K562 (cell line): ENCODE data around the gene DNAJC18. TPM values are rescaled to one million over a fixed set of nuclear protein-coding genes. Genes with fewer than 3 reads are reported as not detected.

Source experiments
- BRF1 ChIP-seq: IDR thresholded peaks from 3 replicates; pipeline ENCODE4 v1.6.1; 2011; ENCODE audit warnings: borderline replicate concordance, mild to moderate bottlenecking; ENCODE audit not compliant: insufficient read length; ENCODE audit errors: extremely low read depth
- CSDE1 ChIP-seq, 2 experiments: fragments of 450-650 bp; IDR thresholded peaks; 2 replicates each; pipeline ENCODE4 v1.6.1; 2016; ENCODE audit warnings: mild to moderate bottlenecking in 1 of 2
- HNRNPL ChIP-seq: fragments of 200-400 bp; formaldehyde crosslinking; IDR thresholded peaks from 2 replicates; pipeline ENCODE4 v1.6.1; 2017; ENCODE audit warnings: low read depth, mild to moderate bottlenecking, low read length
- KAT7 ChIP-seq: sonication (generic); formaldehyde crosslinking; IDR thresholded peaks from 2 replicates; pipeline ENCODE4 v1.8.0; 2022; ENCODE audit warnings: missing genetic modification reagents, mild to moderate bottlenecking, borderline replicate concordance
- KDM4B ChIP-seq, 2 experiments: fragments of 450-650 bp in 1 of 2; sonication (generic) in 1 of 2; IDR thresholded peaks; 2 replicates each; pipeline ENCODE4 v1.6.1; 2016 to 2017; ENCODE audit warnings: borderline replicate concordance in 2 of 2, antibody characterized with exemption in 1 of 2, low read depth in 1 of 2, mild to moderate bottlenecking in 1 of 2
- KLF6 ChIP-seq: fragments of 250-450 bp; sonication (Bioruptor Pico); IDR thresholded peaks from 2 replicates; pipeline ENCODE4 v1.4.0; 2020; ENCODE audit warnings: mild to moderate bottlenecking, moderate library complexity, borderline replicate concordance
- MBD1 ChIP-seq: fragments of 250-450 bp; sonication (Bioruptor Pico); IDR thresholded peaks from 2 replicates; pipeline ENCODE4 v1.8.0; 2022; ENCODE audit warnings: inconsistent platforms
- MTA1 ChIP-seq: fragments of 450-650 bp; IDR thresholded peaks from 2 replicates; pipeline ENCODE4 v1.6.1; 2017; ENCODE audit warnings: borderline replicate concordance
- POLR2B ChIP-seq: fragments of 450-650 bp; IDR thresholded peaks from 2 replicates; pipeline ENCODE4 v1.6.1; 2018; ENCODE audit warnings: low read depth; ENCODE audit not compliant: partially characterized antibody
- PRMT5 ChIP-seq: sonication (generic); formaldehyde crosslinking; IDR thresholded peaks from 2 replicates; pipeline ENCODE4 v1.5.0; 2020; ENCODE audit warnings: missing genetic modification reagents
- PTRF ChIP-seq: fragments of 450-650 bp; IDR thresholded peaks from 2 replicates; pipeline ENCODE4 v1.6.1; 2016; ENCODE audit warnings: mild to moderate bottlenecking, missing genetic modification characterization, missing compliant biosample characterization
- RBM34 ChIP-seq: fragments of 200-400 bp; formaldehyde crosslinking; IDR thresholded peaks from 2 replicates; pipeline ENCODE4 v1.6.1; 2018; ENCODE audit warnings: low read length, borderline replicate concordance; ENCODE audit not compliant: insufficient read depth
- SAFB ChIP-seq: fragments of 200-400 bp; formaldehyde crosslinking; IDR thresholded peaks from 2 replicates; pipeline ENCODE4 v1.6.1; 2017; ENCODE audit warnings: low read depth, low read length, borderline replicate concordance
- SP2 ChIP-seq: IDR thresholded peaks from 2 replicates; pipeline ENCODE4 v1.6.1; 2011; ENCODE audit warnings: mild to moderate bottlenecking, low read depth, low read length, moderate library complexity; ENCODE audit not compliant: poor library complexity, severe bottlenecking; ENCODE audit errors: extremely low read depth
- SRSF1 ChIP-seq: fragments of 200-400 bp; formaldehyde crosslinking; IDR thresholded peaks from 2 replicates; pipeline ENCODE4 v1.6.1; 2017; ENCODE audit warnings: mild to moderate bottlenecking, low read depth, low read length, moderate library complexity
- TRIM24 ChIP-seq, 2 experiments: fragments of 450-650 bp; IDR thresholded peaks; 2 replicates each; pipeline ENCODE4 v1.6.1; 2016
- ZNF311 ChIP-seq: fragments of 250-450 bp; sonication (Bioruptor Pico); IDR thresholded peaks from 2 replicates; pipeline ENCODE4 v1.4.0; 2020; ENCODE audit warnings: mild to moderate bottlenecking, moderate library complexity
- ZNF445 ChIP-seq: fragments of 250-450 bp; sonication (Bioruptor Pico); IDR thresholded peaks from 2 replicates; pipeline ENCODE4 v1.4.0; 2020; ENCODE audit warnings: low read depth, mild to moderate bottlenecking, moderate library complexity
- polyA plus RNA-seq, 8 experiments: library from polyadenylated mRNA; depleted of rRNA in 4 of 8; stranded (reverse) in 5 of 8; unstranded in 3 of 8; fragments of >200 nt; fragmentation: Nextera tagmentation in 2 of 8; fragmentation: Illumina TruSeq in 1 of 8; extraction: Ambion mirVana in 2 of 8; extraction: Trizol in 1 of 8; gene quantifications; 2 replicates each; pipeline versions ENCODE4 v1.2.1 to v1.2.3, GENCODE V29; 2011 to 2014; ENCODE audit warnings: inconsistent platforms in 1 of 8, missing spikeins in 1 of 8
- total RNA-seq, 7 experiments: library from RNA; depleted of rRNA in 6 of 7; stranded (reverse); fragments of >200 nt in 6 of 7; fragmentation: Illumina TruSeq in 2 of 7; extraction: Trizol in 2 of 7; gene quantifications; 2 replicates each; pipeline versions ENCODE4 v1.2.1 to v1.2.3, GENCODE V29; 2011 to 2021; ENCODE audit warnings: low replicate concordance in 1 of 7
- TF ChIP-seq, protein P1 (sequence below): fragments of 450-650 bp; IDR thresholded peaks from 2 replicates; pipeline ENCODE4 v1.7.1; 2018; ENCODE audit warnings: mild to moderate bottlenecking, low read depth; ENCODE audit not compliant: partially characterized antibody
- TF ChIP-seq, protein P2 (sequence below): sonication (generic); formaldehyde crosslinking; IDR thresholded peaks from 2 replicates; pipeline ENCODE4 v1.8.0; 2022; ENCODE audit warnings: mild to moderate bottlenecking, missing genetic modification reagents, borderline replicate concordance

DNAJC18 gene
- total and polyA plus RNA-seq, 9 of the 15 experiments (the other 6 are each of a cell fraction or from before 2014, with no cell fraction given) = 1.5 to 13.3 (median 7.5) TPM

GRCh38 chr5:139482050-139482889, 42.9 kb upstream of the DNAJC18 start, which contains the start of gene STING1 (continued):
- TF ChIP-seq ZNF445 (no peak; the same call in 1 of the 2 replicates), SRSF1 (no peak), PRMT5 (CRISPR knock-in tag) (no peak), BRF1 (no peak), KLF6 (peak; percentile 77), MBD1 (CRISPR knock-in tag) (no peak), PTRF (tag) (peak; percentile 40), KAT7 (CRISPR knock-in tag) (no peak), ZNF311 (CRISPR knock-in tag) (peak; percentile 72; the same call in 1 of the 2 replicates), CSDE1 (IDR thresholded peaks at IDR 0.05) (no peak), POLR2B (peak; percentile 58), MTA1 (no peak), RBM34 (no peak), TRIM24 (IDR thresholded peaks at IDR 0.05) (peak in 1 of 2 experiments; percentile 51; a peak in 1 of 4 replicates), SP2 (no peak), HNRNPL (no peak), KDM4B (IDR thresholded peaks at IDR 0.05; ENCODE audit: borderline replicate concordance in 2 of 2, low read depth in 1 of 2) (0 out of 4 replicates have a peak, but pooled peaks of 1 of the 2 experiments have one; percentile 81), SAFB (no peak)
- TF ChIP-seq, protein P1, sequence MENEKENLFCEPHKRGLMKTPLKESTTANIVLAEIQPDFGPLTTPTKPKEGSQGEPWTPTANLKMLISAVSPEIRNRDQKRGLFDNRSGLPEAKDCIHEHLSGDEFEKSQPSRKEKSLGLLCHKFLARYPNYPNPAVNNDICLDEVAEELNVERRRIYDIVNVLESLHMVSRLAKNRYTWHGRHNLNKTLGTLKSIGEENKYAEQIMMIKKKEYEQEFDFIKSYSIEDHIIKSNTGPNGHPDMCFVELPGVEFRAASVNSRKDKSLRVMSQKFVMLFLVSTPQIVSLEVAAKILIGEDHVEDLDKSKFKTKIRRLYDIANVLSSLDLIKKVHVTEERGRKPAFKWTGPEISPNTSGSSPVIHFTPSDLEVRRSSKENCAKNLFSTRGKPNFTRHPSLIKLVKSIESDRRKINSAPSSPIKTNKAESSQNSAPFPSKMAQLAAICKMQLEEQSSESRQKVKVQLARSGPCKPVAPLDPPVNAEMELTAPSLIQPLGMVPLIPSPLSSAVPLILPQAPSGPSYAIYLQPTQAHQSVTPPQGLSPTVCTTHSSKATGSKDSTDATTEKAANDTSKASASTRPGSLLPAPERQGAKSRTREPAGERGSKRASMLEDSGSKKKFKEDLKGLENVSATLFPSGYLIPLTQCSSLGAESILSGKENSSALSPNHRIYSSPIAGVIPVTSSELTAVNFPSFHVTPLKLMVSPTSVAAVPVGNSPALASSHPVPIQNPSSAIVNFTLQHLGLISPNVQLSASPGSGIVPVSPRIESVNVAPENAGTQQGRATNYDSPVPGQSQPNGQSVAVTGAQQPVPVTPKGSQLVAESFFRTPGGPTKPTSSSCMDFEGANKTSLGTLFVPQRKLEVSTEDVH = no peak
- TF ChIP-seq, protein P2, sequence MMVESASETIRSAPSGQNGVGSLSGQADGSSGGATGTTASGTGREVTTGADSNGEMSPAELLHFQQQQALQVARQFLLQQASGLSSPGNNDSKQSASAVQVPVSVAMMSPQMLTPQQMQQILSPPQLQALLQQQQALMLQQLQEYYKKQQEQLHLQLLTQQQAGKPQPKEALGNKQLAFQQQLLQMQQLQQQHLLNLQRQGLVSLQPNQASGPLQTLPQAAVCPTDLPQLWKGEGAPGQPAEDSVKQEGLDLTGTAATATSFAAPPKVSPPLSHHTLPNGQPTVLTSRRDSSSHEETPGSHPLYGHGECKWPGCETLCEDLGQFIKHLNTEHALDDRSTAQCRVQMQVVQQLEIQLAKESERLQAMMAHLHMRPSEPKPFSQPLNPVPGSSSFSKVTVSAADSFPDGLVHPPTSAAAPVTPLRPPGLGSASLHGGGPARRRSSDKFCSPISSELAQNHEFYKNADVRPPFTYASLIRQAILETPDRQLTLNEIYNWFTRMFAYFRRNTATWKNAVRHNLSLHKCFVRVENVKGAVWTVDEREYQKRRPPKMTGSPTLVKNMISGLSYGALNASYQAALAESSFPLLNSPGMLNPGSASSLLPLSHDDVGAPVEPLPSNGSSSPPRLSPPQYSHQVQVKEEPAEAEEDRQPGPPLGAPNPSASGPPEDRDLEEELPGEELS (CRISPR knock-in tag) = no peak
